Activated CD8-positive, alpha-beta T cell treated with anti-CD3 and anti-CD28 coated beads for 36 hours (primary cell): Measurements from ENCODE around the gene WNT11. TPM values are rescaled to one million over a fixed set of nuclear protein-coding genes. Genes with fewer than 3 reads are reported as not detected.

Experiments
- ATAC-seq: fragments of 200-7000 bp; cut with Tn5 transposase; one replicate; pipeline ENCODE4 v1.10.0; 2021; ENCODE audit warnings: mild to moderate bottlenecking, moderate library complexity
- CTCF ChIA-PET: fragments of 350-600 bp; sonication (Branson Sonifier 250); formaldehyde crosslinking; loops from one replicate; lab custom pipeline; 2021; ENCODE audit warnings: antibody characterized with exemption; lab: Charles Lee
- POLR2A ChIA-PET: fragments of 350-600 bp; sonication (Branson Sonifier 250); formaldehyde crosslinking; loops from one replicate; lab custom pipeline; 2021; ENCODE audit warnings: antibody characterized with exemption; lab: Charles Lee
- DNase-seq: peaks from one replicate; pipeline ENCODE4 v3.0.0-alpha.2; 2020
- H3K27ac Mint-ChIP-seq: one replicate; pipeline ENCODE4 v1.8.0; 2021; ENCODE audit warnings: mild to moderate bottlenecking, mixed read lengths
- H3K27me3 Mint-ChIP-seq: one replicate; pipeline ENCODE4 v1.8.0; 2021; ENCODE audit warnings: mixed read lengths
- H3K36me3 Mint-ChIP-seq: one replicate; pipeline ENCODE4 v1.8.0; 2021; ENCODE audit warnings: low read depth, mixed read lengths
- H3K4me1 Mint-ChIP-seq: one replicate; pipeline ENCODE4 v1.8.0; 2021; ENCODE audit warnings: low read depth, mixed read lengths
- H3K4me3 Mint-ChIP-seq: one replicate; pipeline ENCODE4 v1.8.0; 2021; ENCODE audit warnings: mild to moderate bottlenecking, moderate library complexity, mixed read lengths
- H3K9me3 Mint-ChIP-seq: one replicate; pipeline ENCODE4 v1.8.0; 2021; ENCODE audit warnings: mixed read lengths
- CTCF ChIP-seq: fragments of 200-600 bp; IDR thresholded peaks from one replicate; pipeline ENCODE4 v1.8.0; 2022; ENCODE audit warnings: antibody characterized with exemption, mild to moderate bottlenecking
- intact Hi-C: fragments of 100-400 bp; cut with micrococcal nuclease; formaldehyde crosslinking; loops from one replicate; pipeline ENCODE4 v1.10.0; 2022
- total RNA-seq, 2 experiments: library from RNA; stranded (reverse); gene quantifications; one replicate each; pipeline ENCODE4 v1.2.3, GENCODE V29; 2021

WNT11 gene
- total RNA-seq, 2 experiments from 2014 or later: 0.32 to 0.43 TPM

GRCh38 chr11:76240161-76240540 is 33.8 kb upstream of the WNT11 start:
- H3K4me3 Mint-ChIP-seq: no peak overlapping the region
- H3K4me1 Mint-ChIP-seq: peaks cover 8% of the 10 kb centered on the region
- H3K36me3 Mint-ChIP-seq: peaks cover 6% of the 10 kb centered on the region
- peaks cover 2% of the 10 kb centered on the region for H3K27me3 Mint-ChIP-seq
- ChIA-PET CTCF (interaction anchor here (1.6 to 4.9 kb wide), 2 partner anchors 32 to 48 kb away, joined by 3 to 40 read pairs; no protein-coding TSS in a partner anchor), POLR2A (no interaction called here)
- intact Hi-C loops: no loop called here
- no peak for TF ChIP-seq CTCF
- DNase-seq: no peak
- H3K27ac Mint-ChIP-seq: no peak overlapping the region
- H3K9me3 Mint-ChIP-seq: no peaks in the 10 kb centered on the region
- ATAC-seq: no peak

GRCh38 chr11:76239483-76240160 is 33.3 kb upstream of the WNT11 start:
- Mint-ChIP-seq H3K27ac (no peak overlapping the region), H3K36me3 (peaks cover 6% of the 10 kb centered on the region), H3K4me1 (peaks cover 9% of the 10 kb centered on the region), H3K27me3 (peaks cover 2% of the 10 kb centered on the region), H3K4me3 (no peak overlapping the region), H3K9me3 (no peaks in the 10 kb centered on the region)
- TF ChIP-seq CTCF: no peak
- DNase-seq (no peak), ATAC-seq (no peak)
- ChIA-PET CTCF (interaction anchor here (1.6 to 4.9 kb wide), 2 partner anchors 31 to 48 kb away, joined by 3 to 40 read pairs; no protein-coding TSS in a partner anchor), POLR2A (no interaction called here)
- intact Hi-C loops: no loop called here

DNA sequence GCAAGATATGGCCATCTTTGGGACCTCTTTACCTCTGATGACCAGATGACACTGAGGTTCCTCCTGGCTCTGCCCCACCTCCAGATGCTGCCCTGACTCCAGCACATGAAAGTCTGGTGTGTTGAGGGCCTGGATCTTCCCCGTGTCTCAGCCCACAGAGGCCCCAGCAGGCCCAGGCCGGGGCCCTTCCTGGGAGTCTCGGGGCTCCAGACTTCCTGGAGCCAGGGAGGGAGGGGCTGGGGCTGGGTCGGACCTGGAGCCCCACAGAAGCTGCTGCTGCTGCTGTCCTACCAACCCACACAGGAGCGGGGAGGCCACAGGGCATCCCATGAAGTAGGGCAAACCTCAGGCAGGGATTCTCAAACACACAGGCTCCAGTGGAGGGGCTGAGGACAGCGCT is 32.2 kb upstream of the WNT11 start:
- Mint-ChIP-seq H3K4me3 (no peak overlapping the region), H3K9me3 (no peaks in the 10 kb centered on the region), H3K4me1 (peaks cover 20% of the 10 kb centered on the region), H3K27ac (no peak overlapping the region), H3K27me3 (peaks cover 2% of the 10 kb centered on the region), H3K36me3 (peaks cover 6% of the 10 kb centered on the region)
- no peak for TF ChIP-seq CTCF
- intact Hi-C loops: no loop called here
- POLR2A ChIA-PET: no interaction called here
- DNase-seq: no peak
- CTCF ChIA-PET: interaction anchor here (1.2 to 4.9 kb wide), 2 partner anchors 30 to 48 kb away, joined by 3 to 40 read pairs; no protein-coding TSS in a partner anchor
- ATAC-seq: no peak

DNA sequence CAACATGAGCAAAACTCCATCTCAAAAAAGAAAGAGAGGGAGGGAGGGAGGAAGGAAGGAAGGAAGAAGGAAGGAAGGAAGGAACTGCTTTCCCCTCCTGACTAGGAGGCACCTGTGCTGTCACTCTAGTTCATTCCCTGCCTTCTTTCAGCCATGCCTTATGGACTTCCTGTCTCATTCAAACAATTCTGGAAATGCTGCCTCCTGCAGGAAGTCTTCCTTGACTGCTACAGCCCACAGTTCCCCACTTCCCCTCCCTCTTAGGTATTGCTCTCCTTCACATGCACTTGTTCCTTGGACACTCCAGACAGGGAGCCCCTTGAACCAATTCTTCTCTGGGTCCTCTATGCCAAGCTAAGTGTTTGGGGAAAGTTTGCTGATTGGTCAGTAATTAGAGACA is 31.6 kb upstream of the WNT11 start:
- Mint-ChIP-seq H3K27ac (no peak overlapping the region), H3K36me3 (peaks cover 6% of the 10 kb centered on the region), H3K27me3 (peaks cover 2% of the 10 kb centered on the region), H3K9me3 (no peaks in the 10 kb centered on the region), H3K4me1 (peaks cover 24% of the 10 kb centered on the region), H3K4me3 (no peak overlapping the region)
- ChIA-PET CTCF (interaction anchor here (0.9 to 8.4 kb wide), 4 partner anchors 13 to 682 kb away, joined by 3 to 128 read pairs (median 4); no protein-coding TSS in a partner anchor), POLR2A (no interaction called here)
- ATAC-seq (no peak), DNase-seq (no peak)
- no peak for TF ChIP-seq CTCF
- intact Hi-C loops: no loop called here

- TF ChIP-seq CTCF: no peak
- Mint-ChIP-seq H3K4me1 (peaks cover 30% of the 10 kb centered on the region), H3K4me3 (peak overlapping the region; percentile 83), H3K27ac (no peak overlapping the region), H3K9me3 (no peaks in the 10 kb centered on the region), H3K27me3 (peaks cover 2% of the 10 kb centered on the region), H3K36me3 (peaks cover 6% of the 10 kb centered on the region)
- ATAC-seq (no peak), DNase-seq (no peak)
- CTCF ChIA-PET: interaction anchor here (0.9 to 8.4 kb wide), 4 partner anchors 14 to 683 kb away, joined by 3 to 128 read pairs (median 4); no protein-coding TSS in a partner anchor
- intact Hi-C loops: no loop called here
- POLR2A ChIA-PET: interaction anchor here (4.0 kb wide), 1 partner anchor 28 kb away, joined by 39 read pairs; the partner anchor contains the start of gene WNT11
Measured at GRCh38 chr11:76237000-76237649, 30.8 kb upstream of the WNT11 start.
